H1 (cell line): ENCODE measurements around the gene GPC3. TPM values are rescaled to one million over a fixed set of nuclear protein-coding genes. Genes with fewer than 3 reads are reported as not detected.

Experiments
- CTCF ChIA-PET: fragments of 300-600 bp; sonication (Branson Sonifier 250); formaldehyde crosslinking; loops from one replicate; lab custom pipeline; 2021; ENCODE audit not compliant: partially characterized antibody; lab: Charles Lee
- POLR2A ChIA-PET: fragments of 300-600 bp; sonication (Branson Sonifier 250); formaldehyde crosslinking; loops from one replicate; lab custom pipeline; 2021; ENCODE audit warnings: inconsistent platforms; ENCODE audit not compliant: partially characterized antibody; lab: Charles Lee
- DNase-seq, 2 experiments: peaks; one replicate each; pipeline versions ENCODE4 v3.0.0 to v3.0.0-alpha.2; 2010 to 2022; ENCODE audit warnings: low spot score in 2 of 2, low read depth in 1 of 2, mixed read lengths in 1 of 2
- FAIRE-seq: peaks from 2 replicates; lab custom pipeline; 2011; peaks lifted over from hg19 to GRCh38; lab: Jason Lieb, UNC
- H2AFZ ChIP-seq: 2 replicates; pipeline ENCODE4 v1.8.1; 2012; ENCODE audit warnings: low read length, inconsistent platforms
- H2AK5ac ChIP-seq: 2 replicates; pipeline ENCODE4 v1.6.1; 2013; ENCODE audit warnings: low read depth, low read length
- H2BK120ac ChIP-seq: replicated peaks from 2 replicates; pipeline ENCODE3; 2013; ENCODE audit warnings: low read depth, low read length, inconsistent platforms
- H2BK12ac ChIP-seq: 2 replicates; pipeline ENCODE4 v1.6.1; 2013; ENCODE audit warnings: low read depth, low read length
- H2BK15ac ChIP-seq: 2 replicates; pipeline ENCODE4 v1.6.1; 2013; ENCODE audit warnings: low read length
- H2BK20ac ChIP-seq: 2 replicates; pipeline ENCODE4 v1.6.1; 2013; ENCODE audit warnings: low read length
- H2BK5ac ChIP-seq: 2 replicates; pipeline ENCODE4 v1.6.1; 2013; ENCODE audit warnings: low read depth, low read length
- H3K14ac ChIP-seq: 2 replicates; pipeline ENCODE4 v1.6.1; 2013; ENCODE audit warnings: inconsistent platforms; ENCODE audit not compliant: insufficient read length
- H3K18ac ChIP-seq: 2 replicates; pipeline ENCODE4 v1.6.1; 2013; ENCODE audit warnings: low read length; ENCODE audit errors: extremely low read depth
- H3K23ac ChIP-seq: 2 replicates; pipeline ENCODE4 v1.6.1; 2013; ENCODE audit warnings: inconsistent platforms; ENCODE audit not compliant: insufficient read length
- H3K23me2 ChIP-seq: 2 replicates; pipeline ENCODE4 v1.6.1; 2013; ENCODE audit warnings: low read depth, low read length
- H3K27ac ChIP-seq: 2 replicates; pipeline ENCODE4 v1.6.1; 2011; ENCODE audit warnings: low read depth, low read length, inconsistent platforms
- H3K27me3 ChIP-seq, 4 experiments: replicated peaks in 1 of 4; 1 replicate in 1 of 4; 2 replicates in 3 of 4; pipeline versions ENCODE4 v1.6.1 to v1.8.1; 2011 to 2013; ENCODE audit warnings: low read length in 3 of 4, mild to moderate bottlenecking in 3 of 4, inconsistent platforms in 2 of 4, mixed read lengths in 2 of 4, moderate library complexity in 1 of 4; ENCODE audit not compliant: control insufficient read depth in 3 of 4, insufficient read depth in 3 of 4; ENCODE audit errors: extremely low read depth in 1 of 4
- H3K36me3 ChIP-seq, 4 experiments: 2 replicates each; pipeline versions ENCODE4 v1.6.1 to v1.8.1; 2011 to 2013; ENCODE audit warnings: mild to moderate bottlenecking in 4 of 4, low read length in 3 of 4, moderate library complexity in 2 of 4, control low read depth in 1 of 4, inconsistent platforms in 1 of 4; ENCODE audit not compliant: insufficient read depth in 4 of 4, control insufficient read depth in 2 of 4
- H3K4ac ChIP-seq: replicated peaks from 2 replicates; pipeline ENCODE3; 2013; ENCODE audit warnings: low read length, low read depth, mixed read lengths, inconsistent platforms; ENCODE audit not compliant: insufficient read length
- H3K4me1 ChIP-seq, 4 experiments: replicated peaks in 1 of 4; 1 replicate in 1 of 4; 2 replicates in 3 of 4; pipeline versions ENCODE4 v1.6.1 to v1.8.1; 2011 to 2013; ENCODE audit warnings: low read length in 3 of 4, inconsistent platforms in 2 of 4, mixed read lengths in 1 of 4; ENCODE audit not compliant: insufficient read depth in 4 of 4, control insufficient read depth in 3 of 4
- H3K4me2 ChIP-seq, 2 experiments: 2 replicates each; pipeline versions ENCODE4 v1.6.1 to v1.8.1; 2011 to 2013; ENCODE audit warnings: low read depth in 2 of 2, low read length in 2 of 2, control low read depth in 1 of 2, inconsistent platforms in 1 of 2, mild to moderate bottlenecking in 1 of 2; ENCODE audit not compliant: insufficient read depth in 1 of 2
- H3K4me3 ChIP-seq, 4 experiments: fragments of 200-600, 300-600 bp in 1 of 4; sonication (generic), shearing (Covaris generic), sonication (Bioruptor Twin) in 1 of 4; 2 replicates each; pipeline versions ENCODE4 v1.5.1 to v1.8.1; 2011 to 2016; ENCODE audit warnings: low read length in 4 of 4, low read depth in 3 of 4, control low read depth in 2 of 4, inconsistent platforms in 2 of 4, mild to moderate bottlenecking in 2 of 4, mixed read lengths in 1 of 4, moderate library complexity in 1 of 4; ENCODE audit not compliant: insufficient read depth in 2 of 4; ENCODE audit errors: extremely low read depth in 1 of 4
- H3K56ac ChIP-seq: replicated peaks from 2 replicates; pipeline ENCODE3; 2013; ENCODE audit warnings: low read depth, mild to moderate bottlenecking, mixed read lengths, low read length, inconsistent platforms; ENCODE audit not compliant: insufficient read length
- H3K79me1 ChIP-seq: 2 replicates; pipeline ENCODE4 v1.6.1; 2013; ENCODE audit warnings: low read depth, low read length, control low read depth
- H3K79me2 ChIP-seq, 2 experiments: 2 replicates each; pipeline versions ENCODE4 v1.6.1 to v1.8.1; 2012 to 2013; ENCODE audit warnings: low read length in 2 of 2, mild to moderate bottlenecking in 2 of 2, inconsistent platforms in 1 of 2; ENCODE audit not compliant: insufficient read depth in 2 of 2, control insufficient read depth in 1 of 2
- H3K9ac ChIP-seq, 4 experiments: replicated peaks in 1 of 4; 1 replicate in 1 of 4; 2 replicates in 3 of 4; pipeline versions ENCODE4 v1.6.1 to v1.8.1; 2011 to 2013; ENCODE audit warnings: low read depth in 3 of 4, low read length in 3 of 4, control low read depth in 2 of 4, mild to moderate bottlenecking in 2 of 4, moderate library complexity in 2 of 4, inconsistent platforms in 1 of 4; ENCODE audit errors: extremely low read depth in 1 of 4
- H3K9me3 ChIP-seq, 2 experiments: 2 replicates each; pipeline versions ENCODE4 v1.6.1 to v1.8.1; 2012 to 2013; ENCODE audit warnings: mild to moderate bottlenecking in 2 of 2, moderate library complexity in 2 of 2, control low read depth in 1 of 2, inconsistent platforms in 1 of 2, low read depth in 1 of 2, low read length in 1 of 2, mixed read lengths in 1 of 2; ENCODE audit not compliant: insufficient read depth in 2 of 2
- H4K20me1 ChIP-seq, 2 experiments: replicated peaks in 1 of 2; 2 replicates each; pipeline versions ENCODE3 to v1.8.1; 2011 to 2013; ENCODE audit warnings: inconsistent platforms in 2 of 2, low read length in 2 of 2, mild to moderate bottlenecking in 1 of 2; ENCODE audit not compliant: insufficient read depth in 2 of 2, control insufficient read depth in 1 of 2
- H4K5ac ChIP-seq: 2 replicates; pipeline ENCODE4 v1.6.1; 2013; ENCODE audit warnings: low read length, low read depth, mixed read lengths, inconsistent platforms; ENCODE audit not compliant: insufficient read length
- H4K8ac ChIP-seq: 2 replicates; pipeline ENCODE4 v1.8.0; 2013; ENCODE audit warnings: mild to moderate bottlenecking, moderate library complexity, low read length, inconsistent platforms; ENCODE audit not compliant: insufficient read depth; ENCODE audit errors: extremely low read depth
- H4K91ac ChIP-seq: replicated peaks from 2 replicates; pipeline ENCODE3; 2013; ENCODE audit warnings: low read length, mixed read lengths, inconsistent platforms; ENCODE audit not compliant: insufficient read length
- CTBP2 ChIP-seq: IDR thresholded peaks from 2 replicates; pipeline ENCODE4 v1.7.0; 2011; ENCODE audit warnings: borderline replicate concordance, mild to moderate bottlenecking, moderate library complexity, mixed read lengths, low read length; ENCODE audit not compliant: insufficient read depth, insufficient read length
- KDM5A ChIP-seq: fragments of 200-600 bp; IDR thresholded peaks from 2 replicates; pipeline ENCODE4 v1.7.1; 2012; ENCODE audit warnings: mild to moderate bottlenecking, low read length, inconsistent platforms, mixed read lengths
- SIX5 ChIP-seq: IDR thresholded peaks from 2 replicates; pipeline ENCODE4 v1.6.1; 2011; ENCODE audit warnings: mild to moderate bottlenecking, low read depth, low read length
- WGBS, 2 experiments: shearing (Covaris generic) in 1 of 2; methylation state at CpG; one replicate each; pipeline versions ENCODE4 v1.1.6 to v1.1.7; 2013 to 2015; ENCODE audit warnings: low lambda C conversion rate in 2 of 2, mixed read lengths in 2 of 2, inconsistent platforms in 1 of 2, low coverage in 1 of 2, missing lambda C conversion rate in 1 of 2; ENCODE audit not compliant: insufficient replicate concordance in 2 of 2, insufficient coverage in 1 of 2, insufficient read length in 1 of 2; ENCODE audit errors: extremely low coverage in 1 of 2, missing lambda C conversion rate in 1 of 2; 5-methylcytosine and 5-hydroxymethylcytosine counted together
- polyA plus RNA-seq, 7 experiments: library from polyadenylated mRNA; depleted of rRNA in 3 of 7; stranded (reverse) in 5 of 7; unstranded in 2 of 7; fragments of >200 nt in 5 of 7; fragments of 200-250 nt in 2 of 7; gene quantifications; 1 replicate in 5 of 7; 2 replicates in 1 of 7; 4 replicates in 1 of 7; pipeline versions ENCODE4 v1.2.1 to v1.2.3, GENCODE V29; 2011 to 2013; ENCODE audit warnings: missing spikeins in 2 of 7, mixed read lengths in 2 of 7
- total RNA-seq: library from RNA; stranded (reverse); fragmentation: NEBNext Ultra II Directional; extraction: Animal tissue kit (Norgen Biotek cat#: 25700); gene quantifications from 2 replicates; pipeline ENCODE4 v1.2.1, GENCODE V29; 2021

GPC3 gene
- total and polyA plus RNA-seq, 2 of the 8 experiments (the other 6 are each of a cell fraction or from before 2014, with no cell fraction given) = 64.8 to 71.9 TPM

DNA sequence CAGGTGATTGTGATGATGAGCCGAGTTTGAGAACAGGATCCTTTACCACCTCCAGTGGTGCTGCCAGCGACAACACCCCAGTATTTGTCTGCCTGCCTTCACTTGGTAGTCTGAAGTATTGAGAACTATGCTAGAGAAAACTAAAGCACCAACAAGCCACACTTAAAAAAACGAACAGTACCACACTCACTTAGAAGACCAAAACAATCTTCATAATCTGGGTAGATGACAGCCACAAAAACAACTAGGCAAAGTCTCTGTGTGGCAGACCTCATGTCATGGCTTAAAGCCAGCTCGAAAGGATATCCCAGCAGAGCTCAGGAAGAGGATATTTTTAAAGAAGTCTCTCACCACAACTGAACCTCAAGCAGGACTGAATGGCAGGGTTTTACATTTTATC lies 236.0 kb downstream of the GPC3 start:
- H3K79me1 ChIP-seq = no peaks in the 10 kb centered on the region
- no peak overlapping the region for H3K9ac ChIP-seq
- no peak overlapping the region for H2BK5ac ChIP-seq
- H3K18ac ChIP-seq = no peak overlapping the region
- no peak overlapping the region for H3K23ac ChIP-seq
- H4K5ac ChIP-seq = no peak overlapping the region
- H4K20me1 ChIP-seq = no peaks in the 10 kb centered on the region
- no peaks in the 10 kb centered on the region for H3K23me2 ChIP-seq
- no peak overlapping the region for H2BK120ac ChIP-seq
- no peak overlapping the region for H2BK12ac ChIP-seq
- H3K4me1 ChIP-seq = no peaks in the 10 kb centered on the region
- H4K8ac ChIP-seq = no peak overlapping the region
- H3K9me3 ChIP-seq = no peaks in the 10 kb centered on the region
- H3K4me2 ChIP-seq = no peak overlapping the region
- no peak overlapping the region for H3K4ac ChIP-seq
- no peak for FAIRE-seq
- WGBS, 2 experiments = 80% methylated on average over 4 of the region's 4 CpGs; no CpG with 5 or more reads in 1 of the 2 experiments
- H3K56ac ChIP-seq = no peak overlapping the region
- H3K36me3 ChIP-seq = no peaks in the 10 kb centered on the region
- H4K91ac ChIP-seq = no peak overlapping the region
- ChIA-PET POLR2A (no interaction called here), CTCF (no interaction called here)
- no peak overlapping the region for H2AFZ ChIP-seq
- H3K14ac ChIP-seq = no peak overlapping the region
- no peak overlapping the region for H3K27ac ChIP-seq
- no peak overlapping the region for H2AK5ac ChIP-seq
- no peaks in the 10 kb centered on the region for H3K79me2 ChIP-seq
- TF ChIP-seq SIX5 (no peak), KDM5A (no peak), CTBP2 (no peak)
- no peak for DNase-seq
- no peak overlapping the region for H2BK20ac ChIP-seq
- no peaks in the 10 kb centered on the region for H3K27me3 ChIP-seq
- H2BK15ac ChIP-seq = no peak overlapping the region
- no peak overlapping the region for H3K4me3 ChIP-seq
